HG02981 (cell line): ENCODE measurements around the gene FCN1.
"Not testable (repeated sequence)": the region's sequence is repeated elsewhere in the genome, so short reads cannot be mapped to it uniquely, and the experiment has no call there.

ENCODE experiments used
- ATAC-seq: cut with Tn5 transposase; IDR thresholded peaks from one replicate; pipeline ENCODE4 v1.9.1; 2021; ENCODE audit warnings: mild to moderate bottlenecking, moderate library complexity; ENCODE audit not compliant: unreplicated experiment

Gene FCN1

GRCh38 chr9:134858051-134858841, 59.5 kb downstream of the FCN1 start:
- ATAC-seq, result peak; percentile 61

GRCh38 chr9:134857451-134857850, 60.3 kb downstream of the FCN1 start:
- ATAC-seq, result not testable (repeated sequence)

DNA sequence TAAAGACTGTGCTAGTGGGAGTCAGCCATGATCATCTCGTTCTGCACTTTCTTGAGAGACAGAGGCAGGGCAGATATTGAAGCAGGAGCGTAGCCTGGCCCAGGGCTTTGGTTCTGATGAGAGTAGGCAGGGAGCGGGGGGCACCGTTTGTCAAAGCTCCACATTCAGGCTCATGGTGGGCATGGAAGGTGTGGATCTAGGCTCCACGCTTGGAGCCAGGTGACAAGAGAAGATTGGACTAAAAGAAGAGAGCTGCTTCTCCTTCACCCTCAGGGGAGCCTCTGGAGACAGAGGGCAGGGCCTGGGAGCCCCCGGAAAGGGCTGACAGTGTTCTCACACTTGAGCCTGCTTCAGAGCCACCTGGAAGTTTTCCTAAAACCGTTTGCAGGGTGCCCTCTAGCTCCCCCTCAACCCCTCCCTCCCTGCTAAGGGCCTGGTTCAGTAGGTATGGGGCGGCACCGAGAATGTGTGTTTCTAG, 61.8 kb downstream of the FCN1 start:
- ATAC-seq, result no peak
